LNCAP (cell line): Measurements from ENCODE around the gene ZNF343.

ENCODE experiments used
- TF ChIP-seq, protein P1 (sequence below): fragments of 450-650 bp; IDR thresholded peaks from 2 replicates; pipeline ENCODE4 v1.5.1; 2017; ENCODE audit warnings: mild to moderate bottlenecking

The ZNF343 gene

DNA sequence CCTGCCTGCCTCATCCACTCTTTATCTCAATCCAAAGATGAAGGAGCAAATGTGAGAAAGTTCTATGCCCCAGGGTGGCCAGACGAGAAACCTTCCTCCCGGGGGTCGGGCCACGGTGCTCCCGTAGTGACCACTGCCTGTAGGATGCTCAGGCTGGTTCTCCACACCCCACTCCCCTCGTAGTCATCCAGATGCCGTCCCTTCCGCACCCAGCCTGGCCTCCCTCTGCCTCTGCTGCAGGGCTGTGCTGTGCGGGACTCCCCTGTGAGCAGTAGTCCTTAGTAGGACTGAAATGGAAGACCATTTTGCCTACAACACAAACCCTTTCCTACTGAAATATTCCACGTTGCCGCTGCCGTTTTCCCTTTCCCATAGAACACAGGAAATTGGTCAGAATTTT, 29.6 kb upstream of the ZNF343 start:
- TF ChIP-seq, protein P1, sequence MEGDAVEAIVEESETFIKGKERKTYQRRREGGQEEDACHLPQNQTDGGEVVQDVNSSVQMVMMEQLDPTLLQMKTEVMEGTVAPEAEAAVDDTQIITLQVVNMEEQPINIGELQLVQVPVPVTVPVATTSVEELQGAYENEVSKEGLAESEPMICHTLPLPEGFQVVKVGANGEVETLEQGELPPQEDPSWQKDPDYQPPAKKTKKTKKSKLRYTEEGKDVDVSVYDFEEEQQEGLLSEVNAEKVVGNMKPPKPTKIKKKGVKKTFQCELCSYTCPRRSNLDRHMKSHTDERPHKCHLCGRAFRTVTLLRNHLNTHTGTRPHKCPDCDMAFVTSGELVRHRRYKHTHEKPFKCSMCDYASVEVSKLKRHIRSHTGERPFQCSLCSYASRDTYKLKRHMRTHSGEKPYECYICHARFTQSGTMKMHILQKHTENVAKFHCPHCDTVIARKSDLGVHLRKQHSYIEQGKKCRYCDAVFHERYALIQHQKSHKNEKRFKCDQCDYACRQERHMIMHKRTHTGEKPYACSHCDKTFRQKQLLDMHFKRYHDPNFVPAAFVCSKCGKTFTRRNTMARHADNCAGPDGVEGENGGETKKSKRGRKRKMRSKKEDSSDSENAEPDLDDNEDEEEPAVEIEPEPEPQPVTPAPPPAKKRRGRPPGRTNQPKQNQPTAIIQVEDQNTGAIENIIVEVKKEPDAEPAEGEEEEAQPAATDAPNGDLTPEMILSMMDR = no peak

DNA sequence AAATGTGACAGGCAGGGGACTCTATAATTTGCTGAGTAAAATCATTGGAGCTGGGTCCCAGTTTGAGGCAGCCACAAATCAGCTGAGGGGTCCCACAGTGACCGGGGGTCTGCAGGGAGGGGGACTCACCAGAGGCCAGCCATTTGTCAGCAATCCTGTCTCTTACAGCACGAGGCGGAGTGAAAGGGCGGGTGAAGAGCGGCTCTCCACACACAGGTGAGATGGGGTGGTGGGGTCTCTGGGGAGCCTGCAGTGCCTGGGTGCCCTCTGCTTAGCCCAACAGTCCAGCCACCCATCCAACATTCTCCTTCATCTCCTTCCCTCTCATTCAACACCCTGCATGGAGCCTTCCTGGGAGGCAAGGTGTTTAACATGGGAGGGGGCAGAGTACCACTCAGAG, 28.4 kb upstream of the ZNF343 start:
- TF ChIP-seq, protein P1 = no peak

DNA sequence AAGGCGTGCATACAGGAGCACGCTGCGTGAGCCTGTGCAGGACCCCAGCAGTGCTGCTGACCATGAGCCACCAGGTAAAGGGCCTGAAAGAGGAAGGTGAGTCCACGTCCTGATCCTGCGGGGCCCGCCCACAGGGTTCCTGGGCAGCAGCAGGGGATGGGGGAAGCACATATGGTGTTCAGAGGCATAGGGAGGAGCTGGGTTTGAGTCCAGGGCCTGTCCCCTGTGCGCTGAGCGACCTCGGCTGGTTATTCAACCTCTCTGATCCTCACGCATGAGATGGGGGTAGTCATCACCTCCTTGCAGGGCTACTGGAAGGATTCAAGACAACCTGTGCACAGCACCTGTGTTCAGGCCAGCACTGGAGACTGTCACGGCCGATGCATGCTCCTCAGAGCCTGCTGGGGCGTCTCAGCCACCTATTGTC, 27.9 kb upstream of the ZNF343 start, which contains the start of gene TMC2:
TSS of gene TMC2 (plus strand) at position 14 of the 427 bp plus-strand sequence. CDS start at position 63, 49 bp downstream.
- TF ChIP-seq, protein P1 = no peak

DNA sequence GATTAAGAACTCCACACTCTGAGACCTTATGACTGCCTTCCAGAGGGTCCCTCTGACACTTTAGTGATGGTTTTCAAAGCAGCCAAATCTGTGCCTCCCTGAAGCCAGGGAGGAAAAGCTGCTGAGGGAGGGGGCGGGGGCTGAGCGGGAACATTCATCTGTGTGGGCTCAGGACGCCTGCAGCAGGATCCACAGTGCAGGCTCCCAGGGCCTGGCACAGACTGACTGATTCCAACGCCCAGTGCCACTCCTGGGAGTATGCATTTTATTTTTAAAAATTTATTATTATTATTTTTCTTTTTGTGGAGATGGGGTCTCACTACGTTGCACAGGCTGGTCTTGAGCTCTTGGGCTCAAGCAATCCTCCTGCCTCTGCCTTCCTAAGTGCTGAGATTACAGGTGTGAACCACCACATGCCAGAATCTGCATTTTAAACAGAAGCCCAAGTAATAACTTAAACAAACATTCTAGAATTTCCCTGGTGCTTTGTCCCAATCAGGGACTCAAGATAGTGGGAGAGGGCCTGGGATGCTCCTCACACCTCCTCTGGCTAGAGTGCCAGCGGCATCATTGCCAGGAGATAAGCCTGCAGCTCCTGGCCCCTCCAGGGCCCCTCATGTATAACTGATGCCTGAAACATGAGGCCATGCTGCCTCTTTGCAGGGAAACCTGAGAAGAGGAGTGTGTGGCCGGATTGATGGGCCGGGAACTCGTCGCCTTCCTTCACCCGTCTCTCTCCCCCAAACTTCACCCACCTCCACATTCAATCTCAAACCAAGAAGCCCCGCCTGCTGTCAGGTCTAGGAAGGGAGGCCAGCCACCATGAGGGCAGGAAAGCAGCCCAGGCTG, 27.2 kb upstream of the ZNF343 start:
- TF ChIP-seq, protein P1 = no peak

DNA sequence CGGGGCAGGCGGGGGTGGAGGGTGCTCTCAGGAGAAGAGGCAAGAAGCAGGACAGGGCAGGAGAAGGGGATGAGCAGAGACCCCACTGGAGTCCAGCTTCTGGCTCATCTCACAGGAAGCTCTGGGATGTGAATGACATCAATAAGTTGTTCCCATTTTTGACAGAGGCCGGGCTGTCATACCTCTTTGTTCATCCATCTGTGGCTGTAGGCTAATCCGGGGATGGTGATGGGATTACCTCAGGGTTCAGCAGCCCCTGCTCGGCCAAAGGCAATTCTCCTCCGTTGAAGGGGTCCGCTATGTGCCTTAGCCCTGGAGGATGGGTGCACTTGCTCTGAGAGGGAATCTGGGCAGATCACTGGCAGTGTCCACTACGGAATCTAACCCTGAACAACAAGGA, 24.4 kb upstream of the ZNF343 start:
- TF ChIP-seq, protein P1 = no peak

DNA sequence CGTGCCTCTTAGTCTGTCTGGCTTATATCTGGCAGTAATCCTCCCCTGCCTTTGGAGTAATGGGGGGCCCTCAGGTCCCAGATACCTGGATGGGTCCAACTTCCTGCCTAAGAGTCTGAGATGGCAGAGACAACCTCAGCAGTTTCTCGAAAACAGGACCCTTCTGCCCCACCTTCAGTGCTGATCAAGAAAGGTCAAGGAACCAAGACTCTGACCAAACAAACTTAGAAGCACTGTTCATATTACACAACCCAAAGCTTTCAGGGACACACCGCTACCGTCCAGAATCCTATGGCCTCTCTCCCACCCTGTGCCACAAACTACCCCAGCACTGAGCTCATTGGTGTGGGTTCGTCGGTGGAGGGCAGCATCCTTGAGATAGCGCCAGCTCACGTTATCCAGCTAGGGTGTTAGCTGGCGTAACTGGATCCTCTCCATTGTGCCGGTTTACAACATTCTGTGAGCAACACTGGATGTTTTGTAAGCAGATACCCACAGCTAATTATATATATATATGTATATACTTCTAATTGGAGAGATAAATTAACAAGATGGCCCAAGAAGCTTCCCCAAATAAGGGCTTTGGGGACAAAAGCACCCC, 20.1 kb upstream of the ZNF343 start:
- TF ChIP-seq, protein P1 = no peak

DNA sequence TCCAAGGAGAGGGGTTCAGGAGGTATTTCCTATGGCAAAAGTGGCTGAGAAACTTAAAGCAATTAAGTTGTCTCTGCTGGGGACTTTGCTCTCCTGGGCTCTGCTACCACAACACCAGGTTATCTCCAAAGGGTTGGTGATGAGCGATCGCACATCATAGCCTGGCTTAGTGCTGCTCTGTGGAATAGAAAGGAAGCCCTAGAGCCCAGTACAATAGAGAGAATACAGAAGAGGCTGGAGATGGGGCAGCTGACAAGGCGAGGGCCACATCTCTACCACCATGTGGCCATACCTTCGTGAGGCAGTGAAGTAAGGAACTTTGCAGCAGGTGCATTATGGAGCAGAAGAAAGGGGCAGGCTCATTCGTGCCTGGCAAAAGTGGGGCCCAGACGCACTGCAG, 19.0 kb upstream of the ZNF343 start:
- TF ChIP-seq, protein P1 = no peak
